K562 (cell line): Measurements from ENCODE around the gene OSBPL3.

ENCODE experiments used
- BHLHE40 ChIP-seq: IDR thresholded peaks from 2 replicates; pipeline ENCODE4 v1.6.1; 2011; ENCODE audit warnings: low read length, improper control_type of control experiment
- EZH2 ChIP-seq: IDR thresholded peaks from 2 replicates; pipeline ENCODE4 v1.6.1; 2012; ENCODE audit warnings: low read depth, mild to moderate bottlenecking, inconsistent platforms, low read length, borderline replicate concordance
- FOS ChIP-seq: IDR thresholded peaks from 3 replicates; pipeline ENCODE4 v1.6.1; 2011; ENCODE audit not compliant: insufficient read length; ENCODE audit errors: extremely low read depth
- NFXL1 ChIP-seq: fragments of 450-650 bp; formaldehyde crosslinking; IDR thresholded peaks from 2 replicates; pipeline ENCODE4 v1.4.0; 2021; ENCODE audit warnings: mild to moderate bottlenecking
- NRF1 ChIP-seq, 2 experiments: fragments of 450-650 bp; IDR thresholded peaks in 1 of 2; conservative IDR thresholded peaks in 1 of 2; 2 replicates each; pipeline ENCODE4 v1.6.1; 2014; ENCODE audit warnings: mild to moderate bottlenecking in 2 of 2
- POLR2AphosphoS5 ChIP-seq: IDR thresholded peaks from 2 replicates; pipeline ENCODE4 v1.6.1; 2011; ENCODE audit warnings: mild to moderate bottlenecking, low read depth, low read length, moderate library complexity; ENCODE audit not compliant: control insufficient read depth, insufficient read depth
- ZNF121 ChIP-seq: sonication (generic); formaldehyde crosslinking; conservative IDR thresholded peaks from 2 replicates; pipeline ENCODE4 v1.8.0; 2022; ENCODE audit warnings: missing genetic modification reagents
- TF ChIP-seq, protein P1 (sequence below): conservative IDR thresholded peaks from 2 replicates; pipeline ENCODE4 v1.6.1; 2011; ENCODE audit warnings: low read depth, mild to moderate bottlenecking, low read length; ENCODE audit not compliant: control insufficient read depth
- TF ChIP-seq, protein P2 (sequence below), 2 experiments: fragments of 450-650 bp; formaldehyde crosslinking in 1 of 2; IDR thresholded peaks; 2 replicates each; pipeline versions ENCODE4 v1.4.0 to v1.6.1; 2014 to 2020; ENCODE audit warnings: mild to moderate bottlenecking in 2 of 2, borderline replicate concordance in 1 of 2, low read depth in 1 of 2
- TF ChIP-seq, protein P3 (sequence below): fragments of 250-450 bp; sonication (Bioruptor Pico); IDR thresholded peaks from 2 replicates; pipeline ENCODE4 v1.8.0; 2022; ENCODE audit warnings: inconsistent platforms, mild to moderate bottlenecking, moderate library complexity, borderline replicate concordance
- TF ChIP-seq, protein P4 (sequence below), 3 experiments: IDR thresholded peaks in 2 of 3; conservative IDR thresholded peaks in 1 of 3; 2 replicates each; pipeline ENCODE4 v1.5.1; 2011 to 2012; ENCODE audit warnings: low read length in 3 of 3, mild to moderate bottlenecking in 3 of 3, control low read depth in 2 of 3, improper control_type of control experiment in 1 of 3, inconsistent platforms in 1 of 3, low read depth in 1 of 3, mixed read lengths in 1 of 3, moderate library complexity in 1 of 3; ENCODE audit not compliant: insufficient read depth in 2 of 3

DNA sequence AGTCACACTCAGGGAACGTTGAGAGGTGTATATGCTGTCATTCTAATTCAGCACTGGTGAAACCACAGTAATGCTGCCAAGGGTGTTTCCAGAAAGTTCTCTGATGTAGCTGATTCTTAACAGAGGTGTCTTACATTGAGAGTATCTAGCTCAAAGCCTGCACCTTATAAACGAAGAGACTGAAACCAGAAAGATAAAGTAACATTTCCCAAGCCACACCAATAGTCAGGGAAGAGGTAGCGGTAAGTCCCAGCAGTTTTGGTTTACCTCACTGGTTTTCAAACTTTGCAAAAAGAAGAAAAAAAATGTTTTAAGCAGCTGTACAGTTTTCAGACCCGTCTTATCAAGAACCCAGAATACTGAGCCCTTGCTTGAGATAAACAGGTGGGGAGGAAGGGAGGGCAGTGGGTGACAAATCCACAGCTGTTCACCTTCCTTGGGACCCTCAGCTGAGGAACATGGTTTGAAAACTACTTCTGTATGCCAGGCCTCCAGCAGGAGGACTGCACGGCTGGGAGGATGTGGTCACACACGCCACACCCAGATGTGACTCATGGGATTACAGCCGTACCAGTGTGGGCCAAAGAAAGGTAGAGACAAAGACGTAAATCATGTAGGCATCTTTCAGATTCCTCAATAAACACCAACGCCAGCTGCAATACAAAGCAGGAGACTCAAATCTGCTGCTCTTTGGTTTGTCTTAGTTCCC, 158.8 kb downstream of the OSBPL3 start:
- TF ChIP-seq POLR2AphosphoS5 (no peak; the same call in none of the 2 replicates), NFXL1 (CRISPR knock-in tag) (no peak), NRF1 (conservative IDR thresholded peaks at IDR 0.05 in 1 of 2, IDR thresholded peaks at IDR 0.05 in 1 of 2) (no peak), EZH2 (no peak), BHLHE40 (peak; percentile 20; the same call in 1 of the 2 replicates), FOS (peak; percentile 45), ZNF121 (CRISPR knock-in tag) (no peak)
- TF ChIP-seq, protein P1, sequence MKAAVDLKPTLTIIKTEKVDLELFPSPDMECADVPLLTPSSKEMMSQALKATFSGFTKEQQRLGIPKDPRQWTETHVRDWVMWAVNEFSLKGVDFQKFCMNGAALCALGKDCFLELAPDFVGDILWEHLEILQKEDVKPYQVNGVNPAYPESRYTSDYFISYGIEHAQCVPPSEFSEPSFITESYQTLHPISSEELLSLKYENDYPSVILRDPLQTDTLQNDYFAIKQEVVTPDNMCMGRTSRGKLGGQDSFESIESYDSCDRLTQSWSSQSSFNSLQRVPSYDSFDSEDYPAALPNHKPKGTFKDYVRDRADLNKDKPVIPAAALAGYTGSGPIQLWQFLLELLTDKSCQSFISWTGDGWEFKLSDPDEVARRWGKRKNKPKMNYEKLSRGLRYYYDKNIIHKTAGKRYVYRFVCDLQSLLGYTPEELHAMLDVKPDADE = peak; percentile 85
- TF ChIP-seq, protein P2, sequence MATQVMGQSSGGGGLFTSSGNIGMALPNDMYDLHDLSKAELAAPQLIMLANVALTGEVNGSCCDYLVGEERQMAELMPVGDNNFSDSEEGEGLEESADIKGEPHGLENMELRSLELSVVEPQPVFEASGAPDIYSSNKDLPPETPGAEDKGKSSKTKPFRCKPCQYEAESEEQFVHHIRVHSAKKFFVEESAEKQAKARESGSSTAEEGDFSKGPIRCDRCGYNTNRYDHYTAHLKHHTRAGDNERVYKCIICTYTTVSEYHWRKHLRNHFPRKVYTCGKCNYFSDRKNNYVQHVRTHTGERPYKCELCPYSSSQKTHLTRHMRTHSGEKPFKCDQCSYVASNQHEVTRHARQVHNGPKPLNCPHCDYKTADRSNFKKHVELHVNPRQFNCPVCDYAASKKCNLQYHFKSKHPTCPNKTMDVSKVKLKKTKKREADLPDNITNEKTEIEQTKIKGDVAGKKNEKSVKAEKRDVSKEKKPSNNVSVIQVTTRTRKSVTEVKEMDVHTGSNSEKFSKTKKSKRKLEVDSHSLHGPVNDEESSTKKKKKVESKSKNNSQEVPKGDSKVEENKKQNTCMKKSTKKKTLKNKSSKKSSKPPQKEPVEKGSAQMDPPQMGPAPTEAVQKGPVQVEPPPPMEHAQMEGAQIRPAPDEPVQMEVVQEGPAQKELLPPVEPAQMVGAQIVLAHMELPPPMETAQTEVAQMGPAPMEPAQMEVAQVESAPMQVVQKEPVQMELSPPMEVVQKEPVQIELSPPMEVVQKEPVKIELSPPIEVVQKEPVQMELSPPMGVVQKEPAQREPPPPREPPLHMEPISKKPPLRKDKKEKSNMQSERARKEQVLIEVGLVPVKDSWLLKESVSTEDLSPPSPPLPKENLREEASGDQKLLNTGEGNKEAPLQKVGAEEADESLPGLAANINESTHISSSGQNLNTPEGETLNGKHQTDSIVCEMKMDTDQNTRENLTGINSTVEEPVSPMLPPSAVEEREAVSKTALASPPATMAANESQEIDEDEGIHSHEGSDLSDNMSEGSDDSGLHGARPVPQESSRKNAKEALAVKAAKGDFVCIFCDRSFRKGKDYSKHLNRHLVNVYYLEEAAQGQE (IDR thresholded peaks at IDR 0.05; ENCODE audit: borderline replicate concordance) = peak; percentile 34; the same call in 1 of the 2 replicates
- TF ChIP-seq, protein P2 (CRISPR knock-in tag; IDR thresholded peaks at IDR 0.05; ENCODE audit: low read depth) = 0 out of 2 replicates have a peak, but pooled peaks have one; percentile 51
- TF ChIP-seq, protein P3, sequence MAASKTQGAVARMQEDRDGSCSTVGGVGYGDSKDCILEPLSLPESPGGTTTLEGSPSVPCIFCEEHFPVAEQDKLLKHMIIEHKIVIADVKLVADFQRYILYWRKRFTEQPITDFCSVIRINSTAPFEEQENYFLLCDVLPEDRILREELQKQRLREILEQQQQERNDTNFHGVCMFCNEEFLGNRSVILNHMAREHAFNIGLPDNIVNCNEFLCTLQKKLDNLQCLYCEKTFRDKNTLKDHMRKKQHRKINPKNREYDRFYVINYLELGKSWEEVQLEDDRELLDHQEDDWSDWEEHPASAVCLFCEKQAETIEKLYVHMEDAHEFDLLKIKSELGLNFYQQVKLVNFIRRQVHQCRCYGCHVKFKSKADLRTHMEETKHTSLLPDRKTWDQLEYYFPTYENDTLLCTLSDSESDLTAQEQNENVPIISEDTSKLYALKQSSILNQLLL = no peak
- TF ChIP-seq, protein P4, sequence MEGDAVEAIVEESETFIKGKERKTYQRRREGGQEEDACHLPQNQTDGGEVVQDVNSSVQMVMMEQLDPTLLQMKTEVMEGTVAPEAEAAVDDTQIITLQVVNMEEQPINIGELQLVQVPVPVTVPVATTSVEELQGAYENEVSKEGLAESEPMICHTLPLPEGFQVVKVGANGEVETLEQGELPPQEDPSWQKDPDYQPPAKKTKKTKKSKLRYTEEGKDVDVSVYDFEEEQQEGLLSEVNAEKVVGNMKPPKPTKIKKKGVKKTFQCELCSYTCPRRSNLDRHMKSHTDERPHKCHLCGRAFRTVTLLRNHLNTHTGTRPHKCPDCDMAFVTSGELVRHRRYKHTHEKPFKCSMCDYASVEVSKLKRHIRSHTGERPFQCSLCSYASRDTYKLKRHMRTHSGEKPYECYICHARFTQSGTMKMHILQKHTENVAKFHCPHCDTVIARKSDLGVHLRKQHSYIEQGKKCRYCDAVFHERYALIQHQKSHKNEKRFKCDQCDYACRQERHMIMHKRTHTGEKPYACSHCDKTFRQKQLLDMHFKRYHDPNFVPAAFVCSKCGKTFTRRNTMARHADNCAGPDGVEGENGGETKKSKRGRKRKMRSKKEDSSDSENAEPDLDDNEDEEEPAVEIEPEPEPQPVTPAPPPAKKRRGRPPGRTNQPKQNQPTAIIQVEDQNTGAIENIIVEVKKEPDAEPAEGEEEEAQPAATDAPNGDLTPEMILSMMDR (IDR thresholded peaks at IDR 0.05 in 2 of 3, conservative IDR thresholded peaks at IDR 0.05 in 1 of 3; ENCODE audit: insufficient read depth in 2 of 3, low read depth in 1 of 3, low read length in 3 of 3) = peak; percentile 19 to 37 (median 25); a peak in 4 of 6 replicates
